A172 (cell line): ENCODE data around the gene TMX4. TPM values are rescaled to one million over a fixed set of nuclear protein-coding genes. Genes with fewer than 3 reads are reported as not detected.
A peak's percentile ranks its signal among the peaks of the same experiment; 100 is the strongest.
"Not testable (repeated sequence)": the region's sequence is repeated elsewhere in the genome, so short reads cannot be mapped to it uniquely, and the experiment has no call there.

ENCODE experiments used
- DNase-seq: peaks from one replicate; pipeline ENCODE4 v3.0.0-alpha.2; 2015; ENCODE audit warnings: low spot score
- total RNA-seq: library from RNA; depleted of rRNA; stranded (reverse); fragments of >200 nt; shearing (Covaris generic); gene quantifications from 2 replicates; pipeline ENCODE4 v1.2.3, GENCODE V29; 2014; rRNA removed

The TMX4 gene
- 20.3 and 26.7 TPM in 2 replicates for total RNA-seq

GRCh38 chr20:8019246-8019997 lies at the start of gene TMX4:
Gene TMX4 (minus strand): TSS chr20:8019761. CDS start chr20:8019613, 148 bp downstream.
- peak; percentile 86 for DNase-seq

GRCh38 chr20:8067082-8067481 lies 47.5 kb upstream of the TMX4 start:
- no peak for DNase-seq

- no peak for DNase-seq
These were observed 47.1 kb upstream of the TMX4 start for GRCh38 chr20:8066662-8067061.

- DNase-seq: no peak
These were observed 46.1 kb upstream of the TMX4 start for GRCh38 chr20:8065691-8066090.

GRCh38 chr20:8062756-8063155 lies 43.2 kb upstream of the TMX4 start:
- DNase-seq: no peak

GRCh38 chr20:8061861-8062518 lies 42.4 kb upstream of the TMX4 start:
- no peak for DNase-seq

GRCh38 chr20:8060977-8061376 lies 41.4 kb upstream of the TMX4 start:
- no peak for DNase-seq

- DNase-seq: no peak
These were observed 38.3 kb upstream of the TMX4 start for GRCh38 chr20:8057871-8058270.

- no peak for DNase-seq
These were observed 35.5 kb upstream of the TMX4 start for GRCh38 chr20:8055096-8055495.

GRCh38 chr20:8050157-8050837 lies 30.7 kb upstream of the TMX4 start:
- no peak for DNase-seq

GRCh38 chr20:8049310-8049709 lies 29.7 kb upstream of the TMX4 start:
- DNase-seq: no peak

- DNase-seq: no peak
These were observed 26.4 kb upstream of the TMX4 start for GRCh38 chr20:8045946-8046345.

- DNase-seq: peak; percentile 58
These were observed 24.2 kb upstream of the TMX4 start for GRCh38 chr20:8043687-8044282.

GRCh38 chr20:8039042-8039441 lies 19.5 kb upstream of the TMX4 start:
- peak; percentile 3 for DNase-seq

GRCh38 chr20:8036771-8037170 lies 17.2 kb upstream of the TMX4 start:
- DNase-seq: no peak

- DNase-seq: no peak
These were observed 13.7 kb upstream of the TMX4 start for GRCh38 chr20:8033151-8033841.

- no peak for DNase-seq
These were observed 12.9 kb upstream of the TMX4 start for GRCh38 chr20:8032499-8032898.

- not testable (repeated sequence) for DNase-seq
These were observed 12.0 kb upstream of the TMX4 start for GRCh38 chr20:8031539-8031938.

GRCh38 chr20:8021541-8022269 lies 2.1 kb upstream of the TMX4 start:
- DNase-seq: no peak

- DNase-seq: no peak
These were observed 936 bp upstream of the TMX4 start for GRCh38 chr20:8020314-8021079.

- no peak for DNase-seq
These were observed 362 bp upstream of the TMX4 start for GRCh38 chr20:8019998-8020247.
